ENCODE measurements around the gene LPO.

- no peak for TF ChIP-seq FOXP2 (optimal IDR thresholded peaks at IDR 0.05; ENCODE audit: control extremely low read depth, extremely low read length, insufficient read depth)
- TF ChIP-seq EZH2 (IDR thresholded peaks at IDR 0.05) = no peak
- no peak for TF ChIP-seq POLR2AphosphoS5 (IDR thresholded peaks at IDR 0.05; ENCODE audit: borderline replicate concordance, low read depth, low read length)
Observed at GRCh38 chr17:58217766-58218165, 20.6 kb upstream of the LPO start.

All from SK-N-MC (cell line).